ENCODE data around the gene CCSER2.
A peak's percentile ranks its signal among the peaks of the same experiment; 100 is the strongest.
"Not testable (repeated sequence)": the region's sequence is repeated elsewhere in the genome, so short reads cannot be mapped to it uniquely, and the experiment has no call there.

Gene CCSER2

GRCh38 chr10:84317174-84317573 is 11.2 kb upstream of the CCSER2 start:
- no peak for DNase-seq

DNA sequence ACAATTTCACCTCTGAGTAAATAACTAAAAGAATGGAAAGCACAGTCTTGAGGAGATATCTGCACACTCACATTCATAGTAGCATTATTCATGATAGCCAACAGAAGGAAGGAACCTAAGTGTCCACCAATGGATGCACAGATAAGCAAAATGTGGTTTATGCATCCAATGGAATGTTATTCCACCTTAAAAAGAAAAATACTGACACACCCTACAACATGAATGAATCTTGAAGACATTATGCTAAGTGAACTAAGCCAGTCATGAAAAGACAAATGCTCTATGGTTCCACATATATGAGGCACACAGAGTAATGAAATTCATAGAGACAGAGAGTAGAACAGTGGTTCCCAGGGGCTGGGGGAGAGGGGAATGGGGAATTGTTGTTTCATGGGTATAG is 6.5 kb upstream of the CCSER2 start:
- DNase-seq, result no peak

- DNase-seq, result not testable (repeated sequence)
Observed at GRCh38 chr10:84323566-84323965, 4.8 kb upstream of the CCSER2 start.

DNA sequence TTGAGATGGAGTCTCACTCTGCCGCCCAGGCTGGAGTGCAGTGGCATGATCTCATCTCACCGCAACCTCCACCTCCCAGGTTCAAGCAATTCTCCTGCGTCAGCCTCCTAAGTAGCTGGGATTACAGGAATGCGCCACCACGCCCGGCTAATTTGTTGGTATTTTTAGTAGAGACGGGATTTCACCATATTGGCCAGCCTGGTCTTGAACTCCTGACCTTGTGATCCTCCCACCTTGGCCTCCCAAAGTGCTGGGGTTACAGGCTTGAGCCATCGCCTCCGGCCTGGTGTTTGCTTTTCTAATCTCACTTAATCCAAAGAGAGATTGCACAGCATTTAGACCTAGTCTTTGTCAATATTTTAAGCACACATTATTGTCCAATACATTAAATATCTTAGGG is 1.4 kb upstream of the CCSER2 start:
- not testable (repeated sequence) for DNase-seq

- no peak for DNase-seq
Observed at GRCh38 chr10:84329196-84329611, 815 bp downstream of the CCSER2 start.

- DNase-seq, result no peak
Observed at GRCh38 chr10:84329986-84330651, 1.7 kb downstream of the CCSER2 start.

DNA sequence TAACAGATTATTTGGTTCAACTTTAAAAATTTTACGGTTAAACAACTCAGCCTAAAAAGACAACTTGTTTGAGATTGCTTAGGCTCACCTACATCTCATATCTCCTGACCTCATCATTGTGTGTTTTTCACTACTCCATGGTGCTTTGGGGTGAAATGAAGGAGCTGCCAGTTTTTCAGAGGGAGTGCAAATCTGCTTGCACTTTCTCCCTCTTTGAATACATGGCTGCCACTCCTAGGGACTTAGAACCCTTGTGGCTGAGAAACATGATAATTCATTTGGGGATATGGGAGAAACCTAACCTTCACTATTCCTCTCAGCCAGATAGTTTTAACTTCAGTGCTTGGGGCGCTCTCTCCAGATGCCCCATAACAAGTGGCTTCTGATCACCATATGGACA is 2.7 kb downstream of the CCSER2 start:
- DNase-seq, result no peak

GRCh38 chr10:84333864-84334451 is 5.6 kb downstream of the CCSER2 start:
- DNase-seq, result peak in 1 of 2 experiments; percentile 5

- DNase-seq, result no peak
Observed at GRCh38 chr10:84334811-84335210, 6.4 kb downstream of the CCSER2 start.

GRCh38 chr10:84335516-84335915 is 7.1 kb downstream of the CCSER2 start:
- no peak for DNase-seq

DNA sequence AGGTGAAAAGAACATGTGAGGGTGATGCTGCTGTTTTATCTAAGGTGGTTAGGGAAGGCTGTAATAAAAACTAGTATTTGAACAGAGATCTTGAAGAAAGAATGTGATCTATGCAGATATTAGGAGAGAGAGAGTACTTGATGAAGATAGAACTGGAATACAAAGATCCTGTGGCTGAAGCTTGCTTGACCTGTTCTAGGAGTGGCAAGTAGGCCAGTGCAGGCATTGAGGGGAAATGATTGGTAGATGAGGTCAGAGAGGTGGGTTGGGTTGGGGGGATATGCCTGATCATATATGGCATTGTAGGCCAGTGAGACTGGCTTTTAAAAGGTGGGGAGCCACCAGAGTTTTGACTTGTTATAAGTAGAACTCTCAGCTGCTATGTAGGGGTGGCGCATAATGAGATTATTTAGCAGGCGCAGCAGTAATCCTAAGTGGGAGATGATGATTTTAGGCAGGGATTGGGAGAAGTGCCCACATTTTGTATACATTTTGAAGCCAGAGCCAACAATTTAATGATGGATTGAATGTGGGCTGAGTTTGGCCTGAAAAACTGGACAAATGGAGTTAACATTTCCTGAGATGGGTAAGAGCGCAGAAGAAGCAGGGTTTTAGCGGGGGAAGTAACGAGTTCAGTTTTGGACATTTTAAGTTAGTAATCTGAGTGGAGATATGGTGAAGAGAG is 8.2 kb downstream of the CCSER2 start:
- DNase-seq, result no peak

- no peak for DNase-seq
Observed at GRCh38 chr10:84337199-84337598, 8.8 kb downstream of the CCSER2 start.

DNA sequence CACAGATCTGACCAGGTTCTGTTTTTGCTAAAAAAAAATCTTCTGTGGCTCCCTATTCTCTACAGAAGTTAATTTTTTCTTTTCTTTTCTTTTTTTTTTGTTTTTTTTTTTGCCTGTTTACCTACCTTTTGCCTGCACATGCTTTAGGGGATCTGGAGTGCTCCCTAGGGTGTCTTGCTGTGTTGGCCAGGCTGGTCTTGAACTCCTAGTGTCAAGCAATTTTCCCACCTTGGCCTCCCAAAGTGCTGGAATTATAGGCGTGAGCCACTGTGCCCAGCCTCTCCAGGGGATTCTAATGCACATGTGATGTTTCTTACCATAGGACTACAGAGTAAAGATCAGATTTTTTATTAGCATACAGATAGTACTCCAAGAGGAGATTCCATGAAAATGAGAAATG is 10.6 kb downstream of the CCSER2 start:
- no peak for DNase-seq

- DNase-seq, result no peak
Observed at GRCh38 chr10:84340187-84340586, 11.8 kb downstream of the CCSER2 start.

DNA sequence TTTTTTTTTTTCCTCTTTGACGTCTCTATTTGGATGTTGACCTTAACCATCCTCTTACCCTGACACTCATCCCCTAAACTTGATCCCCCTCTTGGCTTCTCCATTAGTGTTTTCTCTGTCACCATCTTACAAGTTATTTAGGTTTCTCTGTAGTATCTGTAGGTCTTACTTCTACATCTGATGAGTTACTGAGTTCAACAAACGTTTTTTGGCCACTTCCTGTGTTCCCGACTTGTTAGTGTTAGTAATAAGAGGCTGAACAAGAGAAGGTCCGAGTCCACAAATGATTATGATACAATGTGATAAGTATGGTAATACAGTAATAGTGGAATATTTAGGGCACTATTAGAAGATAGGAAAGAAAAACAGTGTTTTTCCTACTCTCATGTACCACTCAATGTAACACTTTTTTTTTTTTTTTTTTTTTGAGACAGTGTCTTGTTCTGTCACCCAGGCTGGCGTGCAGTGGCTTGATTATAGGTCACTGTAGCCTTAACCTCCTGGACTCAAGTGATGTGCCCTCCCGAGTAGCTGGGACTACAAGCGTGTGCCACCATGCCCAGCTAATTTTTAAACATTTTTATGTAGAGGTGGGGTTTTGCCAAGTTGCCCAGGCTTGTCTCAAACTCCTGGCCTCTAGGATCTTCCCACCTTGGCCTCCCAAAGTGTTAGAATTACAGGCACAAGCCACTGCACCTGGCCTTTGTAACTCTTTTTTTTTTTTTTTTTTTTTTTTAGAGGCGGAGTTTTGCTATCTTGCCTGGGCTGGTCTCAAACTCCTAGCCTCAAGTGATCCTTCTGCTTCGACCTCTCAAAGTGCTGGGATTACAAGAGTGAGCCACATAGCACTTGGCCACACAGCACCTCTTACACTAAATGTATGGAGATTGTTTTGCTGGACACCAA is 12.5 kb downstream of the CCSER2 start:
- DNase-seq, result no peak

GRCh38 chr10:84341538-84341856 is 13.1 kb downstream of the CCSER2 start:
- no peak for DNase-seq

GRCh38 chr10:84341983-84342382 is 13.6 kb downstream of the CCSER2 start:
- no peak for DNase-seq

- DNase-seq, result no peak
Observed at GRCh38 chr10:84342584-84342983, 14.2 kb downstream of the CCSER2 start.

- no peak for DNase-seq
Observed at GRCh38 chr10:84343831-84344230, 15.4 kb downstream of the CCSER2 start.

DNA sequence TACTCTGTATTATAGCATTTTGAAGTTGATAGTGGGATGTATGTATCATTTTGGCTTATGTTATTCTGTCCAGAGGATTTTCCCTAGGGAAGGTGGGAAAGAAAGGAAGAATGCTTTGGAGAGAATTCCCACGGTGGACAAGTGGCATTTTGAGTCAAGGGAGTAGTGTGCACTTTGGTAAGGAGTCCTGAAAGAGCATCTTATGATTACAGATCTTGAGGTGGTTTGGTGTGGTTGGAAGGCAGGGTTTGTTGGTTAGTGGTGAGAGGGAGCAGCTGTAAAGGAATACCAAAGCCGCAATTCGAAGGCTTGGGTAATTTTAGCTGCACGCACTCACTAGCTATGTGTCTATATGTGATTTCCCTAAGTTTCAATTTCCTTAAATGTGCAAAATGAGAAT is 16.1 kb downstream of the CCSER2 start:
- DNase-seq, result no peak

- not testable (repeated sequence) for DNase-seq
Observed at GRCh38 chr10:84347575-84348002, 19.2 kb downstream of the CCSER2 start.

DNA sequence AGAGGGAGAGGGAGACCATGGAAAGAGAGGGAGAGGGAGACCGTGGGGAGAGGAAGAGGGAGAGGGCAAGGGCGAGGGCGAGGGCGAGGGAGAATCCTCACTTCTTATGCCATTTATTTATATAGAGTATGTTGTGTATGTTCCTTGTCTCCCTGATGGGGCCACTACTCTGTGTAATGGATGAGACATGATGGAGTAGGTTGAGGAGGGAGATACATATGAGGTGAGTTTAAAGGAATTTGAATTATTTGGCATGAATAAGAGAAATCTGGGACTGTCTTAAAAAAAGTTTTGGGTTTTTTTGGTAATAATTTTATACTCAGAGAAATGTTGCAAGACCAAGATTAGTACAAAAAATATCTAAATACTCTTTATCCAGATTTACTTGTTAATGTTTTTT is 20.1 kb downstream of the CCSER2 start:
- peak in 1 of 2 experiments; percentile 5 for DNase-seq

DNA sequence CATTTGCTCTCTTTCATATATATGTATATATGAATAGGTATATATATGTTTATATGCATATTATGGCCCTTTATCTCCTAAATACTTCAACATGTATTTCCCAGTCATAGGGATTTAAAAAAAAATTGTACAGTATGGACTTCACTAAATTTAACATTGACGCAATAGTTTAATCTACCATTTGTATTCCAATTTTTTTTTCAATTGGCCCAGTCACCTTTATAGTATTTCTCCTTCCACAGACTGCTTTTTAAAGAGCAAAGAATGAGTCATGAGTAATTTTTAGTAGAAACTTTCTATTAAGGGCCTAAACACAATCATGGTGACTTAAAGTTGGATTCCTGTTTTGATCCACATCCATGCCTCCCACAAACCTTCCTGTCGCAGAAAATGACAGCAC is 20.5 kb downstream of the CCSER2 start:
- peak in 1 of 2 experiments; percentile 8 for DNase-seq
